Measurements from ENCODE around the gene EGLN3. TPM values are rescaled to one million over a fixed set of nuclear protein-coding genes. Genes with fewer than 3 reads are reported as not detected.

Gene EGLN3
- total RNA-seq, 6 donors from 2014 or later, result 2.9 to 12.6 (median 8.5) TPM

- no peak for TF ChIP-seq POLR2A (IDR thresholded peaks at IDR 0.05)
- no peak for TF ChIP-seq POLR2AphosphoS5 (IDR thresholded peaks at IDR 0.05)
- TF ChIP-seq EP300 (IDR thresholded peaks at IDR 0.05), result no peak
- TF ChIP-seq CTCF (IDR thresholded peaks at IDR 0.05), result no peak
- Histone ChIP-seq H3K9me3 (no peaks in the 10 kb centered on the region), H3K36me3 (peaks cover 0 to 3% (median 0%) of the 10 kb centered on the region in 4 donors), H3K27ac (no peak overlapping the region), H3K4me1 (no peaks in the 10 kb centered on the region), H3K27me3 (no peaks in the 10 kb centered on the region), H3K4me3 (no peak overlapping the region)
- WGBS, 2 donors, result 78 to 82% methylated on average over 3 of the region's 3 CpGs
- ATAC-seq (ENCODE audit: low FRiP score in 2 of 2) (no peak), DNase-seq (no peak)
Observed at GRCh38 chr14:33924566-33925100, 26.2 kb downstream of the EGLN3 start.

- ATAC-seq (ENCODE audit: low FRiP score in 2 of 2) (no peak), DNase-seq (no peak)
- 68 to 85% methylated on average over 4 of the region's 4 CpGs for WGBS, 2 donors
- Histone ChIP-seq H3K4me3 (no peak overlapping the region), H3K27ac (no peak overlapping the region), H3K4me1 (peaks cover under 1 to 9% (median 6%) of the 10 kb centered on the region in 4 donors), H3K36me3 (no peaks in the 10 kb centered on the region), H3K9me3 (no peaks in the 10 kb centered on the region), H3K27me3 (no peaks in the 10 kb centered on the region)
- TF ChIP-seq CTCF (IDR thresholded peaks at IDR 0.05) (no peak), POLR2A (IDR thresholded peaks at IDR 0.05) (no peak), EP300 (IDR thresholded peaks at IDR 0.05) (no peak), POLR2AphosphoS5 (IDR thresholded peaks at IDR 0.05) (no peak)
Observed at GRCh38 chr14:33922125-33922524, 28.7 kb downstream of the EGLN3 start.

GRCh38 chr14:33918256-33918655 is 32.6 kb downstream of the EGLN3 start:
- DNase-seq (no peak), ATAC-seq (ENCODE audit: low FRiP score in 2 of 2) (no peak)
- Histone ChIP-seq H3K27ac (no peak overlapping the region), H3K27me3 (no peaks in the 10 kb centered on the region), H3K4me3 (no peak overlapping the region), H3K36me3 (no peaks in the 10 kb centered on the region), H3K4me1 (peaks cover 5 to 16% (median 15%) of the 10 kb centered on the region in 4 donors), H3K9me3 (no peaks in the 10 kb centered on the region)
- TF ChIP-seq POLR2AphosphoS5 (IDR thresholded peaks at IDR 0.05) (no peak), POLR2A (IDR thresholded peaks at IDR 0.05) (no peak), EP300 (IDR thresholded peaks at IDR 0.05) (no peak), CTCF (IDR thresholded peaks at IDR 0.05) (no peak)
- 75 to 81% methylated on average over 3 of the region's 3 CpGs for WGBS, 2 donors

GRCh38 chr14:33917661-33918060 is 33.2 kb downstream of the EGLN3 start:
- Histone ChIP-seq H3K27ac (no peak overlapping the region), H3K36me3 (no peaks in the 10 kb centered on the region), H3K4me1 (peaks cover 5 to 16% (median 15%) of the 10 kb centered on the region in 4 donors), H3K9me3 (no peaks in the 10 kb centered on the region), H3K4me3 (no peak overlapping the region), H3K27me3 (no peaks in the 10 kb centered on the region)
- WGBS, 2 donors, result 86 to 90% methylated on average over 1 of the region's 1 CpG
- DNase-seq (no peak), ATAC-seq (ENCODE audit: low FRiP score in 2 of 2) (peak in 1 of 2 donors; percentile 36)
- TF ChIP-seq CTCF (IDR thresholded peaks at IDR 0.05) (no peak), EP300 (IDR thresholded peaks at IDR 0.05) (no peak), POLR2A (IDR thresholded peaks at IDR 0.05) (no peak), POLR2AphosphoS5 (IDR thresholded peaks at IDR 0.05) (no peak)

All from upper lobe of left lung (tissue), 6 donors.